22Rv1 (cell line): ENCODE data around the gene POLR3GL.

ENCODE experiments used
- H3K27ac ChIP-seq: fragments of 450-650 bp; 2 replicates; pipeline ENCODE4 v1.5.1; 2017
- ZFX ChIP-seq: fragments of 450-650 bp; IDR thresholded peaks from 2 replicates; pipeline ENCODE4 v1.6.1; 2017; ENCODE audit warnings: antibody characterized with exemption, borderline replicate concordance
- TF ChIP-seq, protein P1 (sequence below): fragments of 450-650 bp; IDR thresholded peaks from 2 replicates; pipeline ENCODE4 v1.5.1; 2017; ENCODE audit warnings: mild to moderate bottlenecking

Gene POLR3GL

DNA sequence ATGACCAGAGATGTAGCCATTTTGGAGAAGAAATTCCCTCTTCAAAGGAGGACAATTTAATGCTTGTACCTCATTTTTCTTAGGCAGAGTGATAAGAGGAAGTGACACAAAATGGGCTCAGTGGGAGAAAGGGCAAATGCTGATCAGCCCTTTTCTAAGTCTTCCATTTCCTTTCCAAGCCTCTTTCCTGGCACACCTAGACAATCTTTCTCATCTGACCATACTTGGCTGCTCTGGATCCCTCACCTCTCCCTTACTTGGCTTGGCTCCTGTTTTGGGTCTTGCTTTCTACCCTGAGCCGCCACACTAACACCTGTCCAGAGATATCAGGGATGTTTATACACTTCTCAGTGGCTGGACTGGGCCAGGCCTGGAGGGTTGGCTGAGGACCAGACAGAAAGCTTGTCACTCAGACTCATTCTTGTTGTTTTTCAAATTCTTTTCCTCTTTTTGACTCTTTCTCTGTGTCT lies 18.8 kb downstream of the POLR3GL start:
- no peak overlapping the region for H3K27ac ChIP-seq
- TF ChIP-seq, protein P1, sequence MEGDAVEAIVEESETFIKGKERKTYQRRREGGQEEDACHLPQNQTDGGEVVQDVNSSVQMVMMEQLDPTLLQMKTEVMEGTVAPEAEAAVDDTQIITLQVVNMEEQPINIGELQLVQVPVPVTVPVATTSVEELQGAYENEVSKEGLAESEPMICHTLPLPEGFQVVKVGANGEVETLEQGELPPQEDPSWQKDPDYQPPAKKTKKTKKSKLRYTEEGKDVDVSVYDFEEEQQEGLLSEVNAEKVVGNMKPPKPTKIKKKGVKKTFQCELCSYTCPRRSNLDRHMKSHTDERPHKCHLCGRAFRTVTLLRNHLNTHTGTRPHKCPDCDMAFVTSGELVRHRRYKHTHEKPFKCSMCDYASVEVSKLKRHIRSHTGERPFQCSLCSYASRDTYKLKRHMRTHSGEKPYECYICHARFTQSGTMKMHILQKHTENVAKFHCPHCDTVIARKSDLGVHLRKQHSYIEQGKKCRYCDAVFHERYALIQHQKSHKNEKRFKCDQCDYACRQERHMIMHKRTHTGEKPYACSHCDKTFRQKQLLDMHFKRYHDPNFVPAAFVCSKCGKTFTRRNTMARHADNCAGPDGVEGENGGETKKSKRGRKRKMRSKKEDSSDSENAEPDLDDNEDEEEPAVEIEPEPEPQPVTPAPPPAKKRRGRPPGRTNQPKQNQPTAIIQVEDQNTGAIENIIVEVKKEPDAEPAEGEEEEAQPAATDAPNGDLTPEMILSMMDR, result no peak
- TF ChIP-seq ZFX, result no peak

DNA sequence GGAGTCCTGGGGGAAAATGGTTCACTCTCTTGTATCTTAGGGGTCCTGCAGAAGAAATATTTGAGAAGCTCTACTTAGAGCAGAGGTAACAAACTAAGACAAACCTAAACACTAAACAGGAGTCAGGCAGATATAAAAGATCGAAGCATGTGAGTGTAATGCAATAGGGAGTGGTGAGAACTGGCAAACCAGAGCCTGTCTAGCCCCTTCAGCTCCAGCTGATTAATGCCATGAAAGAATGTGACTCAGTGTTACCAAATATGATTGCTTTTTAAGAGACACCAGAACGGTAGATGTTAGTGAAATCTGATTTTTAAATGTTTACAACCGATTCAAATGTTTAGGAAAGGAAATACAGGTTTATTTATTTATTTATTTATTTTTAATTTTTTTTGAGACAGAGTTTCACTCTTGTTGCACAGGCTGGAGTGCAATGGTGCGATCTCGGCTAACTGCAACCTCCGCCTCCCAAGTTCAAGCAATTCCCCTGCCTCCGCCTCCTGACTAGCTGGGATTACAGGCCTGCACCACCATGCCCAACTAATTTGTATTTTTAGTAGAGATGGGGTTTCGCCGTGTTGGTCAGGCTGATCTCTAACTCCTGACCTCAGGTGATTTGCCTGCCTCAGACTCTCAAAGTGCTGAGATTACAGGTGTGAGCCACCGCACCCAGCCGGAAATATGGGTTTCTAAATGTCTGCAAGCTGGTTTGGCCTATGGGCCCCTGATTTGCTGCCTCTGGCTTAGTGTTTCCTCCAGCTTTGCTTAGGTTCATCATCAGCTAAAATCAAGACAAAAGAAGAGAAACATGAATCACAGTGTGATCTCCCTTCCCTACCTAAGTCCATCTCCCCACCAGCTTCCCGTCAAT lies 19.7 kb downstream of the POLR3GL start:
- TF ChIP-seq, protein P1, result no peak
- no peak for TF ChIP-seq ZFX
- H3K27ac ChIP-seq, result no peak overlapping the region

DNA sequence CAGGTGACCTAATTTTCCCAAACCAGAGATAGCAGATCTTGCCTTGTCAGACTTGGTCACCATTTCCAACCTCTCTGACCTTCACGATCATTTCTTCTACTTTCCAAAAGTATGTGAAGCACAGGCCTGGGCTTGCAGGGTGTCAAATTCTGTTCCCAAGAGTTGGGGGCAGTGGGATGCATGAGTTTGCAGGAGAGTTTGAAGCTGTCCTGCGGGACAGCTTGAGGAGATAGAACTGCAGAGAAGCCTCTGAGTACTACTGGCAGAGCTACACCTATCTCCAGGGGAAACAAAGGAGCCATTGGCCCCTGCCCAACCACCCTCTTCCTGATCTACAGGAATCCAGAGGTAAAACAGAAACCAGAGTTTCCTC lies 20.6 kb downstream of the POLR3GL start:
- H3K27ac ChIP-seq, result no peak overlapping the region
- no peak for TF ChIP-seq ZFX
- TF ChIP-seq, protein P1, result no peak

DNA sequence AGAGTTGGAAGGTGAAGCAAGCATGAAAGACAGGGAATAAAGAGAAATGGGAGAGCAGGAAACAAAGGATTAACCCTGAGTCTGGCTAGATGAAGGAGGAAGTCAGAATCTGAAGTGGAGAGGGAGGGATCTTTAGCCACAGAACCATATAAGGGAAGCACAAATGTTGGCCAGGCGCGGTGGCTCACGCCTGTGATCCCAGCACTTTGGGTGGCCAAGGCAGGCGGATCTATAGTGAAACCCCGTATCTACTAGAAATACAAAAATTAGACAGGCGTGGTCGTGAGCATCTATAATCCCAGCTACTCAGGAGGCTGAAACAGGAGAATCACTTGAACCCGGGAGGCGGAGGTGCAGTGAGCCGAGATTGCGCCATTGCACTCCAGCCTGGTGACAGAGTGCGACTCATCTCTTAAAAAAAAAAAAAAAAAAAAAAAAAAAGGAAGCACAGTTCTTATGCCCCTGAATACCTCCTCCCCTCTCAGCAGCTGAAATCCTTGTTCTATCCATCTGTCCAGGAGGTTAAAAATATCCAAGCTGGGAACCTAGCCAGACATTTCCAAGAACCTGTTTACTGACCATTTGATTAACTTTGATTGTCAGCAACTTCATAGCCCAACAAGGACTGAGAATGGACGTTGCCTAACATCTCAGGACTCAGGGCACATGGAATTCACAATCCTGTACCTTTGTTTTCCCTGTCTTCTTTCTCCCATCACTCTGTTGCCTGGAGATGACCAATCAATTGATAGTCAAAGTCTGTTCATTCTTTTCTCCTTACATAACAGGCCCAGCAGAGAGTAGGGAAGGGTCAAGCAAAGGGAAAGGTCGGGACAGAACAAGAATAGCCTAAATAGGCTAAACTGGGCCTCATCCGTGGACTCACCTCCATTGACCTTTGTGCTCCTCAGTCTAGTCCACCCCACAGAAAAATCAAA lies 21.3 kb downstream of the POLR3GL start:
- H3K27ac ChIP-seq, result no peak overlapping the region; the same call in 1 of the 2 replicates
- no peak for TF ChIP-seq ZFX
- TF ChIP-seq, protein P1, result no peak

DNA sequence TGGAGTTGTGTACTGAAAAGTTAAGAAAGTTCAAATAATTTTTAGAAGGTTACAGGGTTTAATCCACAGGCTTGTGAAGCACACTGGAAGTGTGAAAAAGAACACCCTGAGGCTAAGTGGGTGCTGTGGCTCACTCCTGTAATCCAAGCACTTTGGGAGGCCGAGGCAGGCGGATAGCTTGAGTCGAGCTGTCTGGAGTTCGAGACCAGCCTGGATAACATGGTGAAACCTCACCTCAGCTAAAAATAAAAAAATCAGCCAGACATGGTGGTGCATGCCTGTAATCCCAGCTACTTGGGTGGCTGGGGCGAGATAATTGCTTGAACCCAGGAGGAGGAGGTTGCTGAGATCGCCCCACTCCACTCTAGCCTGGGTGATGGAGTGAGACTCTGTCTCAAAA lies 22.1 kb downstream of the POLR3GL start:
- TF ChIP-seq, protein P1, result no peak
- TF ChIP-seq ZFX, result no peak
- H3K27ac ChIP-seq, result no peak overlapping the region; the same call in 1 of the 2 replicates

DNA sequence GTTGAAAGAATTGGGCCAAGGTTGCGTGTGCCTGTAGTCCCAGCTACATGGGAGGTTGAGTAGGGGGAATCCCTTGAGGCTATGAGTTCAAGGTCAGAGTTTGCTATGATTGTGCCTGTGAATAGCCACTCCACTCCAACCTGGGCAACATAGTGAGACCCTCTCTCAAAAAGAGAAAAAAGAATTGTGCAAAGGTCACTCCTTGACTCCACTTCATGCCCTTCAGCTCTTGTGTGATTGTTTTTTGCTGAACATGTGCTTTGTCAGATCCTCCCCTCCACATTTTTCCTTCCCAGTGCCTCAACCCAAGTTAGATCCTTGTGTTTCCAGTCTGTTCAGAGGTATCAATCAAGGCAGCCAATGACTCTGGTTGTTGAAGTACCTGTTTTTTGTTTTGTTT lies 23.4 kb downstream of the POLR3GL start:
- TF ChIP-seq ZFX, result no peak
- TF ChIP-seq, protein P1, result no peak
- no peak overlapping the region for H3K27ac ChIP-seq
